GM19239 (cell line): ENCODE measurements around the gene XIAP.

ENCODE experiments used
- DNase-seq: peaks from one replicate; pipeline ENCODE4 v3.0.0; 2011; ENCODE audit warnings: low spot score; ENCODE audit not compliant: insufficient read length
- FAIRE-seq: peaks from 2 replicates; lab custom pipeline; 2011; peaks lifted over from hg19 to GRCh38; lab: Jason Lieb, UNC

Gene XIAP

GRCh38 chrX:123949846-123950245, 90.0 kb downstream of the XIAP start:
- DNase-seq (no peak), FAIRE-seq (no peak)

GRCh38 chrX:123959281-123960063, 99.6 kb downstream of the XIAP start:
- peak; percentile 88 for FAIRE-seq
- DNase-seq, result no peak

- FAIRE-seq, result peak; percentile 8
- no peak for DNase-seq
Measured at GRCh38 chrX:123960956-123961267, 101.1 kb downstream of the XIAP start.

- no peak for DNase-seq
- peak; percentile 93 for FAIRE-seq
Measured at GRCh38 chrX:123961268-123962005, 101.6 kb downstream of the XIAP start, which contains the start of gene STAG2. TSS of gene STAG2 (plus strand) at chrX:123961706. CDS start at chrX:124022628, 60,922 bp downstream.

- DNase-seq (no peak), FAIRE-seq (peak; percentile 45)
Measured at GRCh38 chrX:123962006-123962467, 102.2 kb downstream of the XIAP start.

GRCh38 chrX:123962794-123963373, 103.0 kb downstream of the XIAP start:
- peak; percentile 12 for DNase-seq
- FAIRE-seq, result peak; percentile 88
